Muscle layer of colon (tissue), 2 donors: ENCODE results near the gene NT5DC2.

Experiments used
- H3K27ac ChIP-seq: one replicate; pipeline ENCODE4 v1.7.0; 2013; ENCODE audit warnings: low read depth, mild to moderate bottlenecking, low read length, moderate library complexity
- H3K27me3 ChIP-seq, 2 donors: one replicate each; pipeline ENCODE4 v1.7.0; 2013; ENCODE audit warnings: low read length in 2 of 2, mild to moderate bottlenecking in 2 of 2; ENCODE audit not compliant: insufficient read depth in 2 of 2, control insufficient read depth in 1 of 2
- H3K36me3 ChIP-seq: one replicate; pipeline ENCODE4 v1.7.0; 2013; ENCODE audit warnings: mild to moderate bottlenecking, low read length; ENCODE audit not compliant: insufficient read depth
- H3K4me1 ChIP-seq: one replicate; pipeline ENCODE4 v1.7.0; 2013; ENCODE audit warnings: mild to moderate bottlenecking, low read length; ENCODE audit not compliant: insufficient read depth
- H3K4me3 ChIP-seq, 2 donors: one replicate each; pipeline ENCODE4 v1.7.0; 2013; ENCODE audit warnings: low read length in 2 of 2, low read depth in 1 of 2, mild to moderate bottlenecking in 1 of 2, moderate library complexity in 1 of 2
- H3K9ac ChIP-seq: one replicate; pipeline ENCODE4 v1.7.0; 2013; ENCODE audit warnings: low read length
- H3K9me3 ChIP-seq: one replicate; pipeline ENCODE4 v1.7.0; 2013; ENCODE audit warnings: mild to moderate bottlenecking, low read length
- donor health status: abdominal sarcoma.
- donor health status: Adenocarcinoma of cecum.

The NT5DC2 gene

DNA sequence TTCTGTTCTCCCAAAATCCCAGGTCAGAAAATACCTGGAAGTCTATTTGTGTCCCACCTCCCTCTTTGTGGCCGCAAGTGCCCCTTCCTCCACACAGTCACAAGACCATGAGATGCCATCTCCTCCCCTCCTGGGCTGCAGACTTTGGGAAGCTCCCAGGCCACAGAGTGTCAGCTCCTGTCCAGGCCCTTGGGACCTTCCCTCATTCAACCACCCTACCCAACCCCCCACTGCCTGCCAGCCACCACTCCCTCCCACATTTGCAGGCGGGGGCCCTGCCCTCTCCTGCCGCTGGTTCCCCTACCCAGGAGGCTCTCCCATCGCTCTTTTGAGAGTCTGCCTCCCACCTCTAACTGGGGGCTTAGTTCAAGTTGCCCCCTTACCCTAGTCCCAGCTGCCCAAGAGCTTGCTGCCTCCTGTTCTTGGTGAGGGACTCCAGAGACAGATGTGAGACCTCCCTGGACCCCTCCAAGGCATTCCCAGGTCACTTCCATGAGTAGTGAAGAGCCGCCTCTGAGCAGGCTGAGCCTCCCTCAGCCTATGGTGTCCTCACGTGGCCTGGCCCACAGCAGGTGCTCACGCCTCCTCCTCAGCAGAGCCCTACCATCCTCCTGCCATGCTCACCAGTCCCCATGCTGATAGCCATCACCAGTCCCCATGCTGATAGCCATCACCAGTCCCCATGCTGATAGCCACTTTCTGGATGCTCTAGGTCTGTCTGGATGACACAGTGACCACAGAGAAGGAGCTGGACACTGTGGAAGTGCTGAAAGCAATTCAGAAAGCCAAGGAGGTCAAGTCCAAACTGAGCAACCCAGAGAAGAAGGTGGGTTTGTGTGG, 54.4 kb downstream of the NT5DC2 start:
- Histone ChIP-seq H3K9me3 (no peaks in the 10 kb centered on the region), H3K27ac (no peak overlapping the region), H3K9ac (no peak overlapping the region), H3K4me1 (peaks cover 11% of the 10 kb centered on the region), H3K4me3 (no peak overlapping the region), H3K36me3 (peaks cover 80% of the 10 kb centered on the region), H3K27me3 (no peaks in the 10 kb centered on the region)

DNA sequence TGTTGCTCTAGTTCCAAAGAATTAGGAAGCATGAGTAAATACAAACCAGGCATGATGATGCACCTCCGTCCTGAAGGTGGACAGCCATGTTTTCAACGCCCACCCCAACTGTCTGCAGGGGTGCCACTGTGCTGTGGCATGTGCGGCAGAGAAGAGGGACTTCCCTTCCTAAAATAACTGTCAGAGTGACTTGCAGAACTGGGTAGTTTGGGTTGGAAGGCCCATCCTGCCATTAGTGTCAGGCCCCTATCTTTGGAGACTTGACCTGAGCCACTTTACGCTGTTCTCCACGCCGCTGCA, 55.9 kb downstream of the NT5DC2 start:
- no peak overlapping the region for H3K9ac ChIP-seq
- H3K9me3 ChIP-seq = no peaks in the 10 kb centered on the region
- no peaks in the 10 kb centered on the region for H3K4me1 ChIP-seq
- no peak overlapping the region for H3K4me3 ChIP-seq
- peaks cover 91% of the 10 kb centered on the region for H3K36me3 ChIP-seq
- H3K27ac ChIP-seq = no peak overlapping the region
- H3K27me3 ChIP-seq = no peaks in the 10 kb centered on the region

- Histone ChIP-seq H3K9ac (no peak overlapping the region), H3K27me3 (no peaks in the 10 kb centered on the region), H3K4me1 (no peaks in the 10 kb centered on the region), H3K4me3 (no peak overlapping the region), H3K9me3 (no peaks in the 10 kb centered on the region), H3K36me3 (peaks cover 91% of the 10 kb centered on the region), H3K27ac (no peak overlapping the region)
These were observed 56.4 kb downstream of the NT5DC2 start for GRCh38 chr3:52477076-52477795.
